Cardiac fibroblast (primary cell): Measurements from ENCODE around the gene HS3ST4.

Experiments used
- DNase-seq, 2 donors: peaks; one replicate each; pipeline versions ENCODE4 v3.0.0 to v3.0.0-alpha.2; 2010; ENCODE audit warnings: low read depth in 2 of 2
- H3K4me3 ChIP-seq, 2 donors: replicated peaks in 1 of 2; 1 replicate in 1 of 2; 2 replicates in 1 of 2; pipeline ENCODE4 v1.5.1; 2011; ENCODE audit warnings: low read depth in 2 of 2, low read length in 2 of 2, mild to moderate bottlenecking in 2 of 2, moderate library complexity in 1 of 2
- CTCF ChIP-seq: IDR thresholded peaks from one replicate; pipeline ENCODE4 v1.5.1; 2011; ENCODE audit warnings: low read depth, mild to moderate bottlenecking, low read length, inconsistent platforms

HS3ST4 gene

GRCh38 chr16:26175944-26176343 lies 484.2 kb downstream of the HS3ST4 start:
- no peak for DNase-seq
- no peak for TF ChIP-seq CTCF
- no peak overlapping the region for H3K4me3 ChIP-seq

- no peak for DNase-seq
- no peak overlapping the region for H3K4me3 ChIP-seq
- no peak for TF ChIP-seq CTCF
Observed at GRCh38 chr16:26177438-26177837, 485.7 kb downstream of the HS3ST4 start.

GRCh38 chr16:26178298-26178697 lies 486.5 kb downstream of the HS3ST4 start:
- DNase-seq = no peak
- no peak overlapping the region for H3K4me3 ChIP-seq
- no peak for TF ChIP-seq CTCF

GRCh38 chr16:26186091-26186615 lies 494.4 kb downstream of the HS3ST4 start:
- no peak for DNase-seq
- TF ChIP-seq CTCF = no peak
- H3K4me3 ChIP-seq = no peak overlapping the region
